ENCODE data around the gene COX6A1.

- TF ChIP-seq POLR2AphosphoS5 (IDR thresholded peaks at IDR 0.05; ENCODE audit: borderline replicate concordance, low read depth, low read length) (no peak), EZH2 (IDR thresholded peaks at IDR 0.05) (no peak), FOXP2 (optimal IDR thresholded peaks at IDR 0.05; ENCODE audit: control extremely low read depth, extremely low read length, insufficient read depth) (no peak)
Measured at GRCh38 chr12:120439646-120440247, 1.8 kb downstream of the COX6A1 start.

Measured in SK-N-MC (cell line).